HUDEP-2 (cell line): ENCODE results near the gene RFNG.

Experiments
- DNase-seq, 76 experiments: peaks; one replicate each; lab custom pipeline; 2025; ENCODE audit not compliant: unreplicated experiment in 76 of 76; lab: John Stamatoyannopoulos, UW

The RFNG gene

DNA sequence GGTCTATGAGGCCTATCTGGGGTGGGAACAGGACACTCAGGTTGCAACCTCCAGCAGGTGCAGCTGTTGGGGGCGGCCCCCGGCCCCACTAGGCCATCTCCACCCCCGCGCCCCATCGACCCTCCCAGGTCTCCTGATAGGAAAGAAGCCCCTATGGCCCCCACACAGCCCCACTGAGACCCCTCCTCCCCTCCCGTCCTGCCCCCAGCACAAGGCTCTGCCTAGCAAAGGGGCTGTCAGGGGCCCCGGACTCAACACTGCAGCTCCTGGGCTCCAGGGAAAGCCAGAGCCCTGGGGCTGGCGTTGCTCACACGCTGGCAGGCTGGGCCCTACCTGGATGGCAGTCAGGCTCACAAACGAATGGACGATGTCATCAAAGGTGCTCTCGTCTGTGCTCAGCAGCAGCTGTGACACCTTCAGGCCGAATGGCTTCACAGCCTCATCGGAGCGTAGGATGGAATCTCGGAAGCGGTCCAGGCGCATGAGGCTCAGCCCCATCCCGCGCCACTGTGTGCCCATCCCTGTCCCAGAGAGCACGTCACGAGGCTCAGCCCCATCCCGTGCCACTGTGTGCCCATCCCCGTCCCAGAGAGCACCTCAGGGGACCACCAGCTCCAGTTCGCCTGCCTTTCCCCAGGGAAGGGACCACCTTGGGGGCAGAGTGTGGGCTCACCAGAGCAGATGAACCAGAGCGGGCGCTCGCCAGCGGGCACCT is 39.1 kb upstream of the RFNG start:
- DNase-seq, result no peak

GRCh38 chr17:82089723-82090548 is 38.3 kb upstream of the RFNG start:
- no peak for DNase-seq

DNA sequence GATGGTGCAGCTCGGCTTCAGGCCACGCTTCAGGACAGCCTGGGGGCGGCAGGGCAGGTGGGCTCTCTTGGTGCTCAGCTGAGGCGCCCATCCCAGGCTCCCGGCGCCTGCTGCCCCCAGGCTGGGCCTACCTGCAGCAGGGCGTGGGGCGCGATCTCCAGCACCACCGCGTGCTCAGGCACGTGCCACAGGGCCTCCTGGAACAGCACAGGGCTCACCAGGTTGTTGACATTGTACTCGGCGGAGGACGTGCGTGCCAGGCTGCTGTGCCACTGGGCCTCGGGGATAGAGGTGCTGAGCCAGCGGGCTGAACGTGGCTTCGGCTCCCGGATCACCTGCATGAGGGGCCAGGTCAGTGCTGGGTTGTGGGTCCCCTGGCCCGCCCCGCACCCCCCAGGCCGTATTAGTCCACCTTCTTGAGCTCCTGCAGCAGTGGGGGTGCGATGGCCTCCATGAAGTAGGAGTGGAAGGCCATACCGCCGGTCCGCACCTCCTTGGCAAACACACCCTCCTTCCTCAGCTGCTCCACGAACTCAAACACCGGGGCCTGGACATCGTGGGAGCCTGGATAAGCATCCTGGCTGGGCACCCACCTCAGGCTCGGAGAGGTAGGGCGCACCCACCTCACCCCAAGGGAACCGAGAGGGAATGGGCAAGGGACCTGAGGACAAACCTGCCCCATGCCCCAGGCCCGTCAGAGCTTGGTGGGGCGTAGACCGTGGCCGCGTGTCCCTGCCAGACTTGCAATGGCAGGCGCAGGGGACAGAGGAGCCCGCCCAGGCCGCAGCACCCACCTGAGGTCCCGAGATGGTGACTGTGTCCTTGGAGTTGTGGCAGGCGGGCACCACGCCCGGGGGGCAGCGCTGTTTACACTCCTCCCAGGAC is 37.5 kb upstream of the RFNG start:
- no peak for DNase-seq

GRCh38 chr17:82087961-82088837 is 36.6 kb upstream of the RFNG start:
- DNase-seq, result no peak

- DNase-seq, result no peak
Observed at GRCh38 chr17:82086941-82087906, 35.6 kb upstream of the RFNG start.

GRCh38 chr17:82085931-82086764 is 34.5 kb upstream of the RFNG start:
- no peak for DNase-seq

DNA sequence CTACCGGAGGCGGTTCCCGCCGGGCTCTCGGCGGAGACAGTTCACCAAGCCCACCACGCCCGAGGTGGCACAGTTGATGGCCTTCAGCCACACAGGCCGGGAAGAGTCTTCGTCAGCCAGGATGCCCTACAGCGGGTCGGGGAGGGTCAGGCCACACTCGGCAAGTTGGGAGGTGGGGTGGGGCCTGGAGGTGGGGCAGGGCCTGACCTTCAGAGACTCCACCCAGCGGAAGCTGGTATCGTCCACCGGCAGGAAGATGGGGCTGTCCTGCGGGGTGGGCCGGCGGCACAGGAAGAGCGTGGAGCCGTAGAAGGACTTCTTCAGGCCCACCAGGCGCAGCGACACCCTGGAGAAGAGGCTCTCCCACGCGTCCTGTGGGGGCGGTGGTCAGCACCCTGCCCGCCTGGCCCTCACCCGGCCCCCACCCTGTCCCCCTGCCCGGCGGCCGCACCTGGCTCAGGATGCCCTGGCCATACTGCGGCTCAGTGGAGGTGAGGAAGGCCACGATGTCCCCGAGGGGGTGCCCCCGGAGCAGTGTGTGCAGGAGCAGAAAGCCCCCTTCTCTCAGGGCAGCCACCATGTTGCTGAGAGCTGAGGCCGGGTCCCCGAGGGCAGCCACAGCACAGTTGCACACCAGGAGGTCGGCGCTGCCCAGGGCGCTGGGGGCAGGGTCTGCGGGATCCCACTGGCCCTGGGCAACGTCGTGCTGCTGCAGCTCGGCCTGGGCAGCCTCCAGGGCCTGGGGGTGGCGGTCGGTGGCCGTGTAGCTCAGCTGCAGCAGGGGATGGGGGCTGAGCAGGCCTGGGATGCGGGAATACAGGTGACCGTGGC is 33.6 kb upstream of the RFNG start:
- no peak for DNase-seq

DNA sequence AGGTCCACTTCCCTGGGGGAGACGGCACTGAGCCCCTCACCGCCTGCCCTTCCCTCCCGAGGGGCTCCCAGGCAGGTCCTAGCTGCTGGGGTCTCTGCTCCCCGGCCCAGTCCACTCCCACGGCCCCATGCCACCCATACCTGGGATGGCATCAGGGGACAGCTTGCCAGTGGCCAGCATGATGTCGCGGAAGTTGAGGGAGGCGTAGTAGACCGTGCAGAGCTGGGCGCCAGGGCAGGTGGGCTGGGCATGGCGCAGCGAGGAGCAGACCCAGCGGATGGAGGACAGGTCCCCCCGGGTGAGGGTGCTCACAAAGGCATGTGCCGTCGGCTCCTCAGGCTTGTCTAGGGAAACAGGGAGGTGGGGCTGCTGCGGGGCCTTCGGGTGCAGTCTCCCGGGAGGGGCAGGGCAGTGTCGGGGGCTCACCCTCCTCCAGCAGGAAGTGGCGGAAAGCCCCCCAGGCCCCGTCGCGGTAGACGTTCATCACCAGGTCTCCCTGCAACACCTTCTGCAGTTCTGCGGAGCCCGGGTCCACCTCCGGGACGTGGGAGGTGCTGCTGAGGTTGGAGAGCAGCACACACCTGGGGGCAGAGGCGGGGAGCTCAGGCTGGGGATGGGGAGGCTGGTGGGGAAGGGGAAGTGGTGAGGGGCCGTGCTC is 32.9 kb upstream of the RFNG start:
- no peak for DNase-seq

- no peak for DNase-seq
Observed at GRCh38 chr17:82083533-82084359, 32.1 kb upstream of the RFNG start.

- DNase-seq, result no peak
Observed at GRCh38 chr17:82083009-82083408, 31.4 kb upstream of the RFNG start.

GRCh38 chr17:82082456-82082855 is 30.8 kb upstream of the RFNG start:
- DNase-seq, result no peak

GRCh38 chr17:82081966-82082365 is 30.4 kb upstream of the RFNG start:
- DNase-seq, result no peak

- no peak for DNase-seq
Observed at GRCh38 chr17:82081546-82081945, 29.9 kb upstream of the RFNG start.

GRCh38 chr17:82080789-82081464 is 29.3 kb upstream of the RFNG start:
- DNase-seq, result no peak

DNA sequence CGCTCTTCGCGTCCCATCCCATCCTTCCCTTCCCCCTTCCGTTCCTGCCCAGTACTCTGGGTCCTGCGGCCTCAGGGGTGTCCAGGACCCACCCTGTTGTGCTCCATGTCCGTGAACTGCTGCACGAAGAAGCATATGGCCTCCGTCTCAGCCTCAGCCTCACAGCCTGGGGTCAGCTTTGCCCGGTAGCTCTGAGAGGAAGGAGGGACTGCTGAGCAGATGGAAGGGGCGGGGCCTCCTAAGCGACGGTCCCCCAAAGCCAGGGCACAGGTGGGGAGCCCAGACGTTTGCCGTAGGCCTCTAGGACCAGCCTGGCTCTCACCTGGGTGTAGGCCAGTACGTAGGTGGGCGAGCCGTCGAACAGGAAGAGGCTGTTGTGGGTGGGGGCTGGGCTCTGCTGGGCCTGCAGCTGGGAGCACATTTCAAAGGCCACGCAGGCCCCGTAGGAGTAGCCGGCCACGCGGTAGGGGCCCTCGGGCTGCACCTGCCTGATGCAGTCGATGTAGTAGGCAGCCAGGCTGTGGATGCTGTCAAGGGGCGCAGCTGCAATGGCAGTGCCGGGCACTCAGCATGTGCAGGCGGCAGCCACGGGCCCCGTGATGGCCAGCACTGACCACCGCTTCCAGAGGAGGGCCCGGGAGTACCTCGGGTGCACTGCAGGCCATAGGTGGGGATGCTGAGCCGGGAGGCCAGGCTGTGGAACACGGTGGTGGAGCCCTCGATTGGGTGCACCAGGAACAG is 28.6 kb upstream of the RFNG start:
- DNase-seq, result no peak
